GM19397 (cell line): ENCODE data around the gene MYO1B.

Experiments used
- ATAC-seq: cut with Tn5 transposase; IDR thresholded peaks from one replicate; pipeline ENCODE4 v1.9.1; 2021; ENCODE audit warnings: mild to moderate bottlenecking, moderate library complexity; ENCODE audit not compliant: unreplicated experiment

Gene MYO1B

GRCh38 chr2:191318729-191319078 lies 73.5 kb downstream of the MYO1B start:
- no peak for ATAC-seq

DNA sequence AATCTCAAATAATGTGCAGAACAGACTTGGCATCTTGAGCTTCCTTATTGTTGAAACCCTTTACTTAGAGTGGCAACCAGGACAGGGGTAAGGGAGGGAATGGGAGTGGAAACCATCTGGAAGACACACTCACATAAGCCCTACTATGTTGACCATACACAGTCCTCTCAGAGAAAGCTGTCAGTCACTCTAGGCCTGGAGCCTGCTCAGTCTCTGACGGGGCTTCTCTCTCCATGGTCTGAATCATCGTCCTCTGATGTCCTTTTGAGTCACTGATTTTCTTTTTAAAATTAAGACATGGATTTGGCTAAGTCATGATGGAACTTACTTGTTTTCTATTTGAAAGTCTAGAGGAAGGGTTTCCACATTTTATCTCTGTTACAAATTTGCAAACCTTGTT lies 74.0 kb downstream of the MYO1B start:
- ATAC-seq = no peak

DNA sequence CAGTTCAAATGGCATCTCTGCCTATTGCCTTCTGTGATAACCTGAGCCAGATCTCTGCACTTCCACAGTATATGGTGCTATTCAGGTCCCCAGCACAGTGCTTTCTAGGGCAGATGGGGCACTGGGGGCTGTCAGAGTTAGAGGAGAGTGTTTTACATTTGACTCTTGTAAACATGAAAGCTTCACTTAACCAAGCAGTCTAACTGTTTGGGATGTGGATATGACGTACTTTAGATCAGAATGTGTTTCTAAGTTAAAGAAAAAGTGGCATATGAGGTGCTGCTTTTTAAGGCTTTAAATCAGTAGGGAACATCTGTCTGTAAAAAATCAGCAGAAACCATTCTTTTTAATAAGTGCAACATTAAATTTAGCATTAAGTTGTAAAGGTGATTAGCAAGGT lies 75.7 kb downstream of the MYO1B start:
- no peak for ATAC-seq

DNA sequence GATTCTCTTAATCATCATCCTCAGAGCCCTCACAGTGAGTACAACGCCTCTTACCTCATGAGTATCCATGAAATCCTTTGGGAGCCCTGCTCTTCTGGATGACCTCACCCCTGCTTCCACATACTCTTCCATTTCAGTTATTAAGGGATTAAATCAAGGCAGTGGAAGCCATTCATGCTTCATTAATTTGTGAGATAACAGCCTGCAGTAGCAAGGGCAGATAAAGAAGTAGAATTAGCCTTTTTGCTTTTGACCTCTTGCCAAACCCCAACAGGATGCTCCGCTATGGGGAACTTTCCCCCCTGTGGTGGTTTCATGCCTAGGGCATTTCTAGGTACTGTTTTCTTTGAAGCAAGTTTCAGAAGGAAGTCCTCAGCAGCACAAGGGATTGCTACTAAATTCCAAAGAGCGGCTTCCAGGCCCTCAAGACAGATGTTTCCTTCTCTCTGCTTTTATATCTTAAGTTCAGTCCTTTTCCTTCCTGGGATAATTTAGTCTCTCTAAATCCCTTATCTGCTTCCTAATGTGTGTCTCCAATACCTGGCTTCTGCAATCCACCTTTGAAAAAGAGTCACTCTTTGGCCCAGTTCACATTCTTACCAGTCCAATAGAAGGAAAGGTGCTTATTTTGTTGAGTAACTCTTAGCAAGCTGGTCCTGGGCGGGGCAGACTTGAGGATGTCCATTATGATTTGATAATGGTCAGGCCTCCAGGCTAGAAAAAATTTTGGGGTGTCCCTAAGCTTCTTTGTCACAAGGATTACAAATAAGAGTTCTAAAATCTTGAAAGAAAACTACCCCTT lies 76.9 kb downstream of the MYO1B start:
- ATAC-seq = peak; percentile 75

GRCh38 chr2:191322828-191323506 lies 77.8 kb downstream of the MYO1B start:
- no peak for ATAC-seq

GRCh38 chr2:191325651-191326365 lies 80.6 kb downstream of the MYO1B start:
- no peak for ATAC-seq

DNA sequence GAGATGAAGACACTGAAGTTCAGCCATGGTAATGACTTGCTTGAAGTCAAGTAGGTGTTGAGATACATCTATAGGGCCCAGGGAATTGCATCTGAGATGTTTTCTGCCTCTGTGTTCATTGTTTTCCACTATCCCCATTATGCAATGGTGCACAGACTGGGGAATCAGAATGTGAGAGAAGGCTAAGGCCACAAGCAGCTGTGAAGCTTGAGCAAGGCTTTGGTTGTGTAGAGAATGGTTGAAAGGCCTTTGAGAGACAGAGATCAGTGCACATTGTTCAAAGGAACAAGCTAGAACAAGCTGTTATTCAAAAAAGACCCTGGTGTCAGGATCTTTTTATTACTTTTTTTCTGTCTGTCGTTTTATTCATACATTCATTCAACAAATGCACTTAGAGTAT lies 82.3 kb downstream of the MYO1B start:
- ATAC-seq = no peak

- ATAC-seq = no peak
These were observed 83.1 kb downstream of the MYO1B start for GRCh38 chr2:191328150-191328809.

- ATAC-seq = no peak
These were observed 84.6 kb downstream of the MYO1B start for GRCh38 chr2:191329841-191330240.

GRCh38 chr2:191333911-191334357 lies 88.7 kb downstream of the MYO1B start:
- no peak for ATAC-seq

DNA sequence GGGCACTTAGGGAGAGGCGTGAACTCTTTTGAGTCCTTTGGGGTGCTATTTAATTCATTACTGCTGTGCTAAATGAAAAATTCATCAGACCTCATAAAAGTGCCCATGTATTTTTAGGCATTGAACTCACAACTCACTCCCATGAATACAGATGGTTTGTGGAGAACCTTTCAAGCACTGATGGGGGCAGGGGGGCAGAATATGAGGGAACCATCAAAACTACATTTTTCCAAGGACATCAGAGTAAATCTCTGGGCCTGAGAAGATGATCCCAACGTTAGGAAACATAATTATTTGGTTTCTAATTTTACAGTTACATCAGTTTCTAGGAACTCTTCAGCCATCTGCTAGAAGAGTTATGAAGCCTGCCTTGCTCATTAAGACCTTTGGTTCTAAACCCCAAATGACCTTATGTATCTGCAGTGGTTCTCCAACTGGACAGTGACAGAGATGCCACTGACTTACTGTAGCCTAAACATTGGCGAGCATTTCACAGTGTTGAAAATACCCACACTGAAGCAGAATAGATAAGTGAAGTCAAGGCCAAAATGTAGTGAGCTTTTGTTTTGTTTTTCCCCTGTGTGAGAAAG lies 90.8 kb downstream of the MYO1B start:
- no peak for ATAC-seq

- no peak for ATAC-seq
These were observed 96.2 kb downstream of the MYO1B start for GRCh38 chr2:191341436-191341835.

- ATAC-seq = no peak
These were observed 98.7 kb downstream of the MYO1B start for GRCh38 chr2:191343796-191344338.

- no peak for ATAC-seq
These were observed 100.6 kb downstream of the MYO1B start for GRCh38 chr2:191345788-191346187.

DNA sequence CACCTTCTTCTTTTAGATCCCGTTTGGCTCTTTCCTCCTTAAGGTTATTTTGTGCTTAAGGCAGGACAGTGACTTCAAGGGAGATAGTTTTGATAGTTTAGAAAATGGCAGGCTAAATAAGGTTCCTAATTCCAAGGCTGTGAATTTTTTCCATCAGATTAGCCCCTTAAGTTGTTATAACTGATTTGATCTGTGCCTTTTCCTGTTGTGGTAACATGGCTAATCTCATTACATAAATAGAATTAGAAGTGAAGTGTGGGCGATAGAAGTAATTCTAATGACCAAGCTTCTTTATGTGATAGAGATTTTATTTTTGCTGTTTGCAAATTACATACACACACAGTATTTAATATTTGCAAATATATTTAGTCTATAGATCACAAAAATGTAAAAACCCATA lies 102.0 kb downstream of the MYO1B start:
- no peak for ATAC-seq

DNA sequence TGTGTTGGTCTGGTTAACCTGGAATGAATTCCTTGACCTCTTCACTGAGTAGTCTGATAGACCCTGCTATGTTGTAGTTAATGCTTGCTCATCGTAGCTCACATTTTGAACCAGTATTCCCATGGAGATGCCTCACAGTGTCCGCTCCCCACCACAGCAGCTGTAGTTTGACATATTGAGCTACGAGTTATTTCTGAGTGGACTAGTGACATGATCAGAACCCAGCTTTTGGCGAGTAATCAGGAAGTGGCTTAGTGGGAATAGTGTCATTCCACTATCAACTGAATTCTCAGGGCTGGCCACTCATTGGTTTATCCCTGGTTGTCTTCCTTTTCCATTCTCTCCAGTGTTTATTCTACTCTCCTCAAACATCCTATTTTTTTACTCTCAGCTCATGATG lies 102.7 kb downstream of the MYO1B start:
- ATAC-seq = no peak

GRCh38 chr2:191349990-191350389 lies 104.8 kb downstream of the MYO1B start:
- no peak for ATAC-seq

DNA sequence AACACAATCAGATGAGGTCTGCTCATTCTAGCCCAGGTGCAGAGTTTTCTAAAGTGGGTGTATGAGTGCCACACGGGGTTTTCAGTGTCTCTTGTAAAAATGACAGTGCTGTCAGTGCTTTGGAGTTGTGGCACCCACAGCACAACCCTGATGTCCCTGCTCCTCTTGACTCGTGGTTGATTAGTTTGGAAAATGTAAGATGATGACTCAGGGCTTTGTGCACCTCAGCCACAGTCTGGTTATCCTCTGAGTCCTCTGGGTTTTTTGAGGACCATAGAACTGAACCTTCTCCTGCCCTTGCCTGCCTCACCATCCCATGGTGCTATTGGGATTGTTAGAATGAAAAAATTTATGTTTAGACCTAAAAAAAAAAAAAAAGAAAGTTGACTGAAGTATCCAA lies 105.6 kb downstream of the MYO1B start:
- no peak for ATAC-seq

DNA sequence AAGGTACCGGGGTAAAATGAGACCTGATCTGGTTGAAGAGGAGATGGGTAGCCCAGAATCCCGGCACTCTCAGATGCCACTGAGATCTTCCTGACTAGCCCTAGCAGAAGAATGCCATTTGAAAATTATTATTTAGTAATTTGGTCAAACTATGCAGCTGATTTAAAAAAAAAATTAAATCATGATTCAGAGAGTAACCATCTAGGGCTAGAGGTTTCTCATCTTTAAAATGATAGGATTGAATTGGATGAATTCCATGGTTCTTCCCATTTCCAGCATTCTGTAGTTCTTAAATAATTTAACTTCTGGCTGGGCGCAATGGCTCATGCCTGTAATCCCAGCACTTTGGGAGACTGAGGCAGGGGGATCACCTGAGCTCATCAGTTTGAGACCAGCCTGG lies 106.1 kb downstream of the MYO1B start:
- ATAC-seq = no peak

GRCh38 chr2:191351921-191352320 lies 106.7 kb downstream of the MYO1B start:
- ATAC-seq = no peak

DNA sequence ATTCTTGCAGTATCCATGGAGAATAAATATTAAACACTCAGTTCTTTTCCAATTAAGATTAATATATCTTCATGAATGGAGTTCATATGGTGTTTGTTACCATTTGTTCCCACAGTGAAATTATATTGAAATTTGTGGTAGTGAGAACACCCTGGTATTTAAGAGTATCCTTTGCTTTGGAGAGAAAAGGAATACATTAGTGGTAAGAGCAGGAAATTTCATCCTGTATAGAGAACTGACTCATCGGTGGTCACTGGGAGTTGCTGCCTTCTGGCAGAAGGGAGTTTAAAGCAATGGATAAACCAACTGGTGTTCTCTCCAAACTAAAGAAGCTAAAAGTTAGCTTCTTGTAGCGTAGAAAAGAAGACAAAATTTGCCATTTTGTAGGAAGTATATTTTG lies 107.3 kb downstream of the MYO1B start:
- ATAC-seq = no peak
